ENCODE measurements around the gene RPL21. TPM values are rescaled to one million over a fixed set of nuclear protein-coding genes. Genes with fewer than 3 reads are reported as not detected.

The RPL21 gene
- total RNA-seq, 1 experiment from 2014 or later = 711 TPM

DNA sequence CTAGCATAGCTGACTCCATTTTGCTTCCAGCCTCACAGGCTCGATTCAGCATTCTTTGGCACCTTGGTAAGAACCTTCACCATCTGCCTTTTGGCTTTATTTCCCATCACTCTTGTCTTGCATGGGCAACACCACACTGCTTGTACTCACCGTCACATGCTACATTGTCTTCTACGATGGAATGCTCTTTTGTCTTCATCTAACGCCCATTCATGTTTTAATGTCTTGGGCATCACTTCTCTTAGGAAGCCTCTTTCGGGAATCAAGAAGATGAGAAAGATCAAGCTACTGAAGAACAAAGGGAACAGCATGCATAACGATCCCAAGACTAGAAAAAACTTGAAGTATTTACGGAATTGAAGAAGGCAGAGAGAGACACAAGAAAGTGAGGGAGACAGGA is 5.7 kb upstream of the RPL21 start:
- peaks cover 8% of the 10 kb centered on the region; the same call in 1 of the 2 replicates for H3F3A ChIP-seq (ENCODE audit: insufficient read depth, low read depth)
- H2AFZ ChIP-seq = no peak overlapping the region
- H4K20me1 ChIP-seq (ENCODE audit: insufficient read depth) = no peaks in the 10 kb centered on the region
- H3K79me2 ChIP-seq (ENCODE audit: low read depth) = peaks cover 10% of the 10 kb centered on the region
- H3K9me2 ChIP-seq (ENCODE audit: insufficient read depth) = no peaks in the 10 kb centered on the region
- no peaks in the 10 kb centered on the region for H3K9me3 ChIP-seq (ENCODE audit: insufficient read depth, low read depth)
- H3K4me3 ChIP-seq = no peak overlapping the region
- no peak for DNase-seq
- TF ChIP-seq EZH2 (IDR thresholded peaks at IDR 0.05; ENCODE audit: low read depth) = no peak
- TF ChIP-seq, protein P1, sequence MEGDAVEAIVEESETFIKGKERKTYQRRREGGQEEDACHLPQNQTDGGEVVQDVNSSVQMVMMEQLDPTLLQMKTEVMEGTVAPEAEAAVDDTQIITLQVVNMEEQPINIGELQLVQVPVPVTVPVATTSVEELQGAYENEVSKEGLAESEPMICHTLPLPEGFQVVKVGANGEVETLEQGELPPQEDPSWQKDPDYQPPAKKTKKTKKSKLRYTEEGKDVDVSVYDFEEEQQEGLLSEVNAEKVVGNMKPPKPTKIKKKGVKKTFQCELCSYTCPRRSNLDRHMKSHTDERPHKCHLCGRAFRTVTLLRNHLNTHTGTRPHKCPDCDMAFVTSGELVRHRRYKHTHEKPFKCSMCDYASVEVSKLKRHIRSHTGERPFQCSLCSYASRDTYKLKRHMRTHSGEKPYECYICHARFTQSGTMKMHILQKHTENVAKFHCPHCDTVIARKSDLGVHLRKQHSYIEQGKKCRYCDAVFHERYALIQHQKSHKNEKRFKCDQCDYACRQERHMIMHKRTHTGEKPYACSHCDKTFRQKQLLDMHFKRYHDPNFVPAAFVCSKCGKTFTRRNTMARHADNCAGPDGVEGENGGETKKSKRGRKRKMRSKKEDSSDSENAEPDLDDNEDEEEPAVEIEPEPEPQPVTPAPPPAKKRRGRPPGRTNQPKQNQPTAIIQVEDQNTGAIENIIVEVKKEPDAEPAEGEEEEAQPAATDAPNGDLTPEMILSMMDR (conservative IDR thresholded peaks at IDR 0.05) = no peak
- H3K4me2 ChIP-seq = no peak overlapping the region
- no TSS peak for BruUV-seq (replicated peaks)
- no peak overlapping the region for H3K27ac ChIP-seq
- H3K36me3 ChIP-seq (ENCODE audit: low read depth) = no peaks in the 10 kb centered on the region
- no peaks in the 10 kb centered on the region for H3K27me3 ChIP-seq (ENCODE audit: insufficient read depth, low read depth)
- POLR2A ChIA-PET (ENCODE audit: unreplicated experiment) = no interaction called here
- peaks cover 17% of the 10 kb centered on the region for H3K4me1 ChIP-seq (replicated peaks; ENCODE audit: insufficient read depth)
- CTCF ChIA-PET = no interaction called here
- intact Hi-C loops (cut with micrococcal nuclease; ENCODE audit: unreplicated experiment) = no loop called here

DNA sequence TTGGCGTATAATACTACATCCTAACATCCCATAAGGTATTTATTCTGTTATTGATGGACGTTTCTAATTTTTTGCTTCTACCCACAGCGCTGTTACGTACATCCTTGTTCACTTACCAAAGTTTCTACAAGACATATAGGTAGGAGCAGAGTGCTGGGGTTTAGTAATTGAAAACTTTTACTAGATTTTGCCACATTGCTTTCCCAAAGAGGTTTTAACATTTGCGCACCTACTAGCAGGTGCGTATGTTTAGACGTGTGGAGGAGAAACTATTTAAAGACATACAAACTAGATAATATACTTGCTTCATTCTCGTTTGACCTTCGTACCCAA is 559 bp upstream of the RPL21 start:
- H4K20me1 ChIP-seq (ENCODE audit: insufficient read depth) = peaks cover 37% of the 10 kb centered on the region
- CTCF ChIA-PET = no interaction called here
- no peaks in the 10 kb centered on the region for H3K9me3 ChIP-seq (ENCODE audit: insufficient read depth, low read depth)
- peaks cover 60% of the 10 kb centered on the region for H3K79me2 ChIP-seq (ENCODE audit: low read depth)
- H2AFZ ChIP-seq = peak overlapping the region; percentile 97
- intact Hi-C loops (cut with micrococcal nuclease; ENCODE audit: unreplicated experiment) = loop anchor here (1.0 to 2.0 kb wide), 3 partner anchors 64 to 196 kb away; no protein-coding TSS in a partner anchor
- TSS peak; percentile 76 for BruUV-seq (replicated peaks)
- peaks cover 36% of the 10 kb centered on the region for H3K36me3 ChIP-seq (ENCODE audit: low read depth)
- no peak for TF ChIP-seq EZH2 (IDR thresholded peaks at IDR 0.05; ENCODE audit: low read depth)
- TF ChIP-seq, protein P1 (conservative IDR thresholded peaks at IDR 0.05) = no peak
- peak overlapping the region; percentile 89 for H3K4me3 ChIP-seq
- peak overlapping the region; percentile 96 for H3K4me2 ChIP-seq
- H3F3A ChIP-seq (ENCODE audit: insufficient read depth, low read depth) = peaks cover 31% of the 10 kb centered on the region
- no peaks in the 10 kb centered on the region for H3K27me3 ChIP-seq (ENCODE audit: insufficient read depth, low read depth)
- H3K9me2 ChIP-seq (ENCODE audit: insufficient read depth) = no peaks in the 10 kb centered on the region
- peak overlapping the region; percentile 93 for H3K27ac ChIP-seq
- H3K4me1 ChIP-seq (replicated peaks; ENCODE audit: insufficient read depth) = peaks cover 24% of the 10 kb centered on the region
- DNase-seq = no peak
- POLR2A ChIA-PET (ENCODE audit: unreplicated experiment) = interaction anchor here (0.6 to 1.1 kb wide), 3 partner anchors 11 to 369 kb away, joined by 3 to 11 read pairs (median 3); partner anchors contain the start of gene LNX2

DNA sequence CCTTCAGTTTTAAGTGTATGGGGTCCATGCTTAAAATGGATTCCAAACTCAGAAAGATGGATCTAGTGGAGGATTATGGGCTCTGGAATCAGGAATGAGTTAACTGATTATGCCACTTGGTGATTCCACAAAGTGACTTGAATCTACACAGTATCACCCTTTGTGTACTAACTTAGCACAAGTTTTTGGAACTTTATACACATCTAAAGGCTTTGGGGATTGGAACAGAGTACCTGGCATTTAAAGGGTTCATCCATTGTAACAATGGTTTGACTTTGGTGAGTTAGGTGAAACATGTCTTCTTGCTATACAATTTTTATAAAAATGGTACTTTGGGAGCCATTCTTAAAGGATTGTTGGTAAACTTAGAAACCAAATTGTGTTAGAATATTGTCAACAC is 1.1 kb downstream of the RPL21 start:
- no peak overlapping the region for H2AFZ ChIP-seq
- H3K9me2 ChIP-seq (ENCODE audit: insufficient read depth) = no peaks in the 10 kb centered on the region
- TF ChIP-seq EZH2 (IDR thresholded peaks at IDR 0.05; ENCODE audit: low read depth) = no peak
- peak overlapping the region; percentile 96 for H3K4me2 ChIP-seq
- peaks cover 47% of the 10 kb centered on the region for H3F3A ChIP-seq (ENCODE audit: insufficient read depth, low read depth)
- no peaks in the 10 kb centered on the region for H3K27me3 ChIP-seq (ENCODE audit: insufficient read depth, low read depth)
- CTCF ChIA-PET = no interaction called here
- peaks cover 72% of the 10 kb centered on the region for H3K79me2 ChIP-seq (ENCODE audit: low read depth)
- POLR2A ChIA-PET (ENCODE audit: unreplicated experiment) = no interaction called here
- H3K27ac ChIP-seq = peak overlapping the region; percentile 93
- H3K4me3 ChIP-seq = peak overlapping the region; percentile 89
- DNase-seq = no peak
- peaks cover 52% of the 10 kb centered on the region for H4K20me1 ChIP-seq (ENCODE audit: insufficient read depth)
- peaks cover 53% of the 10 kb centered on the region for H3K36me3 ChIP-seq (ENCODE audit: low read depth)
- intact Hi-C loops (cut with micrococcal nuclease; ENCODE audit: unreplicated experiment) = no loop called here
- H3K9me3 ChIP-seq (ENCODE audit: insufficient read depth, low read depth) = no peaks in the 10 kb centered on the region
- BruUV-seq (replicated peaks) = no TSS peak
- peaks cover 24% of the 10 kb centered on the region for H3K4me1 ChIP-seq (replicated peaks; ENCODE audit: insufficient read depth)

DNA sequence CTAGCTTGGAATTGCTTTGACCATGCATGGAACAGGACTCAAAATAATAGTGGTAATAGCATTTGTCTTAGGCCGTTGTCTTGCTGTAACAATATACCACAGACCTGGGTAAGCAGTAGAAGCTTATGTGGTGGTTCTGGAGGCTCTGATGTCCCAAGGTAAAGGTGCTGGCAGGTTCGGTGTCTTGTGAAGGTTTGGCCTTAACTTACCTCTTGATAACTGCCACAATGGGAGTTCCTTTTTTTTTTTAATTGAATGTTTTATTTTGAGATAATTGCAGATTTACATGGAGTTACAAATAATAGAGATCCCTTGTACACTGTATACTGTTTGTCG is 5.8 kb downstream of the RPL21 start:
- no peak for TF ChIP-seq EZH2 (IDR thresholded peaks at IDR 0.05; ENCODE audit: low read depth)
- TF ChIP-seq, protein P1 (conservative IDR thresholded peaks at IDR 0.05) = no peak
- no peak overlapping the region for H2AFZ ChIP-seq
- POLR2A ChIA-PET (ENCODE audit: unreplicated experiment) = no interaction called here
- no peak overlapping the region for H3K4me2 ChIP-seq
- CTCF ChIA-PET = no interaction called here
- H3K9me2 ChIP-seq (ENCODE audit: insufficient read depth) = no peaks in the 10 kb centered on the region
- H3K79me2 ChIP-seq (ENCODE audit: low read depth) = peaks cover 51% of the 10 kb centered on the region
- peak in 1 of 2 experiments; percentile 42 for DNase-seq
- H3K27ac ChIP-seq = no peak overlapping the region
- peaks cover 43% of the 10 kb centered on the region for H3K4me1 ChIP-seq (replicated peaks; ENCODE audit: insufficient read depth)
- H3K4me3 ChIP-seq = no peak overlapping the region
- no peaks in the 10 kb centered on the region for H3K9me3 ChIP-seq (ENCODE audit: insufficient read depth, low read depth)
- H4K20me1 ChIP-seq (ENCODE audit: insufficient read depth) = peaks cover 68% of the 10 kb centered on the region
- H3F3A ChIP-seq (ENCODE audit: insufficient read depth, low read depth) = peaks cover 91% of the 10 kb centered on the region
- intact Hi-C loops (cut with micrococcal nuclease; ENCODE audit: unreplicated experiment) = no loop called here
- no TSS peak for BruUV-seq (replicated peaks)
- H3K27me3 ChIP-seq (ENCODE audit: insufficient read depth, low read depth) = no peaks in the 10 kb centered on the region
- H3K36me3 ChIP-seq (ENCODE audit: low read depth) = peaks cover 64% of the 10 kb centered on the region
